Heart left ventricle (tissue), 16 donors: ENCODE measurements around the gene ABR. TPM values are rescaled to one million over a fixed set of nuclear protein-coding genes. Genes with fewer than 3 reads are reported as not detected.

Source experiments
- ATAC-seq, 4 donors: fragments of 200-7000 bp; cut with Tn5 transposase; one replicate each; pipeline ENCODE4 v1.9.1; 2020 to 2022; ENCODE audit warnings: moderate library complexity in 4 of 4, mild to moderate bottlenecking in 3 of 4, moderate number of reproducible peaks in 1 of 4
- DNase-seq, 5 donors: peaks; one replicate each; pipeline ENCODE4 v3.0.0-alpha.2; 2020
- H3K27ac ChIP-seq, 12 donors: fragments of 200-600 bp; sonication (generic) in 4 of 12; one replicate each; pipeline versions ENCODE4 v1.5.0 to v1.8.0; 2016 to 2022; ENCODE audit warnings: mild to moderate bottlenecking in 2 of 12
- H3K27me3 ChIP-seq, 9 donors: fragments of 200-600 bp; sonication (generic) in 2 of 9; one replicate each; pipeline versions ENCODE4 v1.5.1 to v1.8.0; 2016 to 2022; ENCODE audit warnings: mild to moderate bottlenecking in 3 of 9
- H3K36me3 ChIP-seq, 9 donors: fragments of 200-600 bp; sonication (generic) in 2 of 9; one replicate each; pipeline versions ENCODE4 v1.5.0 to v1.8.0; 2018 to 2022; ENCODE audit warnings: mild to moderate bottlenecking in 2 of 9
- H3K4me1 ChIP-seq, 12 donors: fragments of 200-600 bp; sonication (generic) in 4 of 12; one replicate each; pipeline versions ENCODE4 v1.5.0 to v1.8.0; 2016 to 2022; ENCODE audit warnings: mild to moderate bottlenecking in 3 of 12
- H3K4me3 ChIP-seq, 12 donors: fragments of 200-600 bp; sonication (generic) in 4 of 12; one replicate each; pipeline versions ENCODE4 v1.5.0 to v1.8.0; 2017 to 2022; ENCODE audit warnings: mild to moderate bottlenecking in 9 of 12, moderate library complexity in 4 of 12
- H3K9me3 ChIP-seq, 12 donors: fragments of 200-600 bp; sonication (generic) in 4 of 12; one replicate each; pipeline versions ENCODE4 v1.5.0 to v1.8.0; 2016 to 2022; ENCODE audit warnings: mild to moderate bottlenecking in 1 of 12
- POLR2A ChIP-seq, 2 donors: fragments of 450-650 bp; IDR thresholded peaks; one replicate each; pipeline ENCODE4 v1.6.1; 2017; ENCODE audit warnings: antibody characterized with exemption in 2 of 2, mild to moderate bottlenecking in 2 of 2, moderate library complexity in 2 of 2
- WGBS, 4 donors: extraction: QIAGEN DNeasy Blood & Tissue Kit in 2 of 4; methylation state at CpG; one replicate each; pipeline versions ENCODE4 v1.1.5 to v1.1.7; 2013 to 2018; 5-methylcytosine and 5-hydroxymethylcytosine counted together
- intact Hi-C, 10 donors: fragments of 100-400 bp; cut with DNase I; formaldehyde crosslinking; loops; one replicate each; pipeline versions ENCODE4 v1.11.1 to v1.14.2; 2022
- polyA plus RNA-seq, 2 donors: library from polyadenylated mRNA; stranded (reverse); fragments of 200-250 nt; gene quantifications; one replicate each; pipeline ENCODE4 v1.2.3, GENCODE V29; 2013
- total RNA-seq, 9 donors: library from RNA; depleted of rRNA in 2 of 9; stranded (reverse); fragments of >200 nt in 2 of 9; fragmentation: NEBNext Ultra II Directional in 3 of 9; extraction: Animal tissue kit (Norgen Biotek cat#: 25700) in 3 of 9; gene quantifications; one replicate each; pipeline versions ENCODE4 v1.1.0 to v1.2.4, GENCODE V29; 2016 to 2023
- TF ChIP-seq, protein P1 (sequence below), 12 donors: fragments of 200-600 bp; sonication (generic) in 4 of 12; IDR thresholded peaks; one replicate each; pipeline versions ENCODE4 v1.5.0 to v1.8.0; 2018 to 2022; ENCODE audit warnings: antibody characterized with exemption in 12 of 12, mild to moderate bottlenecking in 5 of 12
- donor health status: ischemic (EF 13 %, LVEDD 7.1; RV severe dilation, severe dysfunction).
- donor health status: healthy with polysubstance abuse.
- donor health status: DM: no; HTN: yes; CAD: no.
- donor health status: DM: no; HTN: no; CAD: no.
- donor health status: ischemic (EF 25% LVEDD 6.9; RV normal size, moderate dysfunction).
- donor health status: ischemic (EF 25% LVEDD 5.7; RV mildly dilated, moderate dysfunction).
- donor health status: healthy.
- donor health status: DM: yes; HTN: yes; CAD: no.
- donor health status: ischemic (EF 35%, LVEDD 5.7; RV mildly dilated, moderate dysfunction).
- donor health status: nonischemic (EF 11% LVEDD 7.7; RV severe dilation, severe dysfunction).
- donor health status: DM: yes; HTN: yes; CAD: no.
- donor health status: PGD.
- donor health status: ischemic (EF 29% LVEDD 5.4; RV normal size, mild dysfunction).
- donor health status: nonischemic (EF 23%, LVEDD 6.1; RV moderate dilation, normal function).

The ABR gene
- total and polyA plus RNA-seq, 11 donors, result 64.5 to 171 (median 149) TPM

DNA sequence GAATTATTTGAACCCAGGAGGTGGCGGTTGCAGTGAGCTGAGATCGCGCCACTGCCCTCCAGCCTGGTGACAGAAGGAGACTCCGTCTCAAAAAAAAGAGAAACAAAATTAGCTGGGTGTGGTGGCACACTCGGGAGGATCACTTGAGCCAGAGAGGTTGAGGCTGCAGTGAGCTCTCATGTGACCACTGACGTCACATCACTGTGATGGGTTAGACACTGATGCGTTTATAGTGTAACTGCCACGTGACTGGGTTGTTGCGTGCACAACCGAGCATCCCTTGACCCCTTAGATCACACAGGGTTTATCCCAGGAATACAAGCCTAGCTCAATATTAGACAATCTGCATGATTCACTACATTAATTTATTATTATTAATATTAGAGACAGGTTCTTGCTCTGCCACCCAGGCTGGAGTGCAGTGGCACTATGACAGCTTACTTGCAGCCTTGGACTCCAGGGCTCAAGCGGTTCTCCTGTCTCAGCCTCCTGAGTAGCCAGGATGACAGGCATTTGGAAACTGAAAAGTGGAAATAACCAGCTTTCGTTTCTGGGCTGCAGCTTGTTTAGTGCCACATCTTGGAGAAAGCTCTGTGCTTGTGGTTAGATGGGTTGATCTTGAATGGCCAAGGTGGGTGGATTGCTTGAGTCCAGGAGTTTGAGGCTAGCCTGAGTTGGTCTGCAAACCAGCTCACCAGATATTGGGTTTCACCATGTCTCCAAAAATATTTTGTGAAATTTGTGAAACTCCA is 26.4 kb upstream of the ABR start:
- Histone ChIP-seq H3K4me1 (peaks cover 0 to 54% (median 6%) of the 10 kb centered on the region in 12 donors), H3K4me3 (no peak overlapping the region), H3K27me3 (peaks cover 0 to 3% (median 0%) of the 10 kb centered on the region in 9 donors), H3K9me3 (no peaks in the 10 kb centered on the region), H3K27ac (peak overlapping the region in 1 of 12 donors; percentile 81), H3K36me3 (no peaks in the 10 kb centered on the region)
- intact Hi-C loops, result no loop called here
- no peak for TF ChIP-seq POLR2A (IDR thresholded peaks at IDR 0.05)
- TF ChIP-seq, protein P1, sequence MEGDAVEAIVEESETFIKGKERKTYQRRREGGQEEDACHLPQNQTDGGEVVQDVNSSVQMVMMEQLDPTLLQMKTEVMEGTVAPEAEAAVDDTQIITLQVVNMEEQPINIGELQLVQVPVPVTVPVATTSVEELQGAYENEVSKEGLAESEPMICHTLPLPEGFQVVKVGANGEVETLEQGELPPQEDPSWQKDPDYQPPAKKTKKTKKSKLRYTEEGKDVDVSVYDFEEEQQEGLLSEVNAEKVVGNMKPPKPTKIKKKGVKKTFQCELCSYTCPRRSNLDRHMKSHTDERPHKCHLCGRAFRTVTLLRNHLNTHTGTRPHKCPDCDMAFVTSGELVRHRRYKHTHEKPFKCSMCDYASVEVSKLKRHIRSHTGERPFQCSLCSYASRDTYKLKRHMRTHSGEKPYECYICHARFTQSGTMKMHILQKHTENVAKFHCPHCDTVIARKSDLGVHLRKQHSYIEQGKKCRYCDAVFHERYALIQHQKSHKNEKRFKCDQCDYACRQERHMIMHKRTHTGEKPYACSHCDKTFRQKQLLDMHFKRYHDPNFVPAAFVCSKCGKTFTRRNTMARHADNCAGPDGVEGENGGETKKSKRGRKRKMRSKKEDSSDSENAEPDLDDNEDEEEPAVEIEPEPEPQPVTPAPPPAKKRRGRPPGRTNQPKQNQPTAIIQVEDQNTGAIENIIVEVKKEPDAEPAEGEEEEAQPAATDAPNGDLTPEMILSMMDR (IDR thresholded peaks at IDR 0.05), result no peak
- no peak for DNase-seq
- no peak for ATAC-seq
- 85 to 87% (median 86%) methylated on average over 12 of the region's 12 CpGs for WGBS, 4 donors

- Histone ChIP-seq H3K4me3 (peak overlapping the region; percentile 23 to 70 (median 58)), H3K4me1 (peaks cover 0 to 77% (median 6%) of the 10 kb centered on the region in 12 donors), H3K9me3 (no peaks in the 10 kb centered on the region), H3K27me3 (no peaks in the 10 kb centered on the region), H3K36me3 (no peaks in the 10 kb centered on the region), H3K27ac (peak overlapping the region in 11 of 12 donors; percentile 68 to 87 (median 76))
- no peak for DNase-seq
- ATAC-seq, result peak in 1 of 4 donors; percentile 10
- TF ChIP-seq, protein P1 (IDR thresholded peaks at IDR 0.05), result no peak
- TF ChIP-seq POLR2A (IDR thresholded peaks at IDR 0.05), result no peak
- 46 to 66% (median 51%) methylated on average over 12 to 19 of the region's 19 CpGs for WGBS, 4 donors
- intact Hi-C loops, result no loop called here
These were observed 24.1 kb upstream of the ABR start for GRCh38 chr17:1203967-1204291.

GRCh38 chr17:1203111-1203966 is 23.6 kb upstream of the ABR start:
- TF ChIP-seq POLR2A (IDR thresholded peaks at IDR 0.05), result no peak
- TF ChIP-seq, protein P1 (IDR thresholded peaks at IDR 0.05), result peak in 5 of 12 donors; percentile 12 to 38 (median 28)
- Histone ChIP-seq H3K36me3 (no peaks in the 10 kb centered on the region), H3K27ac (peak overlapping the region in 11 of 12 donors; percentile 68 to 87 (median 76)), H3K4me1 (peaks cover 0 to 81% (median 7%) of the 10 kb centered on the region in 12 donors), H3K27me3 (no peaks in the 10 kb centered on the region), H3K9me3 (no peaks in the 10 kb centered on the region), H3K4me3 (peak overlapping the region; percentile 23 to 70 (median 58))
- peak; percentile 63 to 84 (median 71) for DNase-seq
- intact Hi-C loops, result no loop called here
- 5 to 17% (median 11%) methylated on average over 29 to 89 of the region's 91 CpGs for WGBS, 4 donors
- peak; percentile 44 to 87 (median 74) for ATAC-seq

DNA sequence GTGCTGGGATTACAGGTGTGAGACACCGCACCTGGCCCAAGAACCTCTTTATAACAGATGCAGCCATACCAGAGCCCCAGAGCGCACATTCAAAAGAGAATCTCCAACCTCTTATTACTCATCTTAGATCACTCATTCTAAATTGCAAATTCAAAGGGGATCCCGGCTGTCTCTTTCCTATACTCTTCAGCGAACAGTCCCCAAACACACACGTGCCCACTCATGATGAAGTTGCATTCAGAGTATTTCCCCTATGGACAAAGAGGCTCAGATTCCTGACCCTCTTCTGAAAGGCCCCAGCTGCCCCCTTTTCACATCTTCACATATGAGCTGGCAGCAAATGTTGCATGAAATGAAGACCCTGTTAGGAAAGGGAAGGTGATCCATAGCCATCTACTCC is 22.5 kb upstream of the ABR start:
- TF ChIP-seq POLR2A (IDR thresholded peaks at IDR 0.05), result no peak
- TF ChIP-seq, protein P1 (IDR thresholded peaks at IDR 0.05), result no peak
- Histone ChIP-seq H3K36me3 (no peaks in the 10 kb centered on the region), H3K27me3 (no peaks in the 10 kb centered on the region), H3K27ac (no peak overlapping the region), H3K4me3 (no peak overlapping the region), H3K9me3 (no peaks in the 10 kb centered on the region), H3K4me1 (peaks cover 0 to 84% (median 16%) of the 10 kb centered on the region in 12 donors)
- 92 to 96% (median 96%) methylated on average over 5 of the region's 5 CpGs for WGBS, 4 donors
- intact Hi-C loops, result no loop called here
- no peak for ATAC-seq
- DNase-seq, result no peak
